GM12878 (cell line): ENCODE results near the gene NEAT1. TPM values are rescaled to one million over a fixed set of nuclear protein-coding genes. Genes with fewer than 3 reads are reported as not detected.

ENCODE experiments used
- ATAC-seq: fragments of 200-7000 bp; cut with Tn5 transposase; 3 replicates; pipeline ENCODE4 v1.9.1; 2020; ENCODE audit warnings: mild to moderate bottlenecking, moderate library complexity
- BruUV-seq: library from RNA; stranded (reverse); fragments of 400-500 nt; replicated peaks from 2 replicates; lab custom pipeline; 2021; lab: Mats Ljungman, UMichigan
- CTCF ChIA-PET: fragments of 300-600 bp; sonication (Branson Sonifier 250); formaldehyde crosslinking; extraction: SDS; loops from one replicate; lab custom pipeline; 2021; ENCODE audit warnings: inconsistent platforms; lab: Yijun Ruan, JAX
- POLR2A ChIA-PET: fragments of 350-600 bp; formaldehyde crosslinking; extraction: SDS; loops from one replicate; lab custom pipeline; 2021; ENCODE audit warnings: inconsistent platforms; lab: Charles Lee
- RAD21 ChIA-PET: fragments of 300-600 bp; sonication (Branson Sonifier 250); formaldehyde crosslinking; loops from one replicate; lab custom pipeline; 2023; ENCODE audit warnings: antibody characterized with exemption; ENCODE audit not compliant: unreplicated experiment; lab: Charles Lee
- SMC1A ChIA-PET: fragments of 300-600 bp; sonication (Branson Sonifier 250); formaldehyde crosslinking; loops from one replicate; lab custom pipeline; 2023; ENCODE audit not compliant: unreplicated experiment, uncharacterized antibody; lab: Charles Lee
- DNase-seq: peaks from one replicate; pipeline ENCODE4 v3.0.0-alpha.2; 2011; ENCODE audit warnings: low read depth, low spot score
- FAIRE-seq: peaks from 3 replicates; lab custom pipeline; 2011; peaks lifted over from hg19 to GRCh38; lab: Jason Lieb, UNC
- H2AFZ ChIP-seq: 2 replicates; pipeline ENCODE4 v1.6.0; 2011; ENCODE audit warnings: low read depth, low read length, control low read depth; ENCODE audit not compliant: control insufficient read depth
- H3K27ac ChIP-seq: 2 replicates; pipeline ENCODE4 v1.5.1; 2011; ENCODE audit warnings: control low read depth; ENCODE audit not compliant: control insufficient read depth, insufficient read depth
- H3K27me3 ChIP-seq, 2 experiments: replicated peaks in 1 of 2; 2 replicates each; pipeline versions ENCODE4 v1.6.0 to v1.6.1; 2011; ENCODE audit warnings: low read length in 1 of 2; ENCODE audit not compliant: control insufficient read depth in 2 of 2, insufficient read depth in 2 of 2
- H3K36me3 ChIP-seq, 2 experiments: 2 replicates each; pipeline ENCODE4 v1.5.1; 2011; ENCODE audit warnings: low read length in 1 of 2; ENCODE audit not compliant: control insufficient read depth in 2 of 2, insufficient read depth in 2 of 2
- H3K4me1 ChIP-seq: 2 replicates; pipeline ENCODE4 v1.6.1; 2011; ENCODE audit warnings: mild to moderate bottlenecking, low read length, moderate library complexity, mixed read lengths; ENCODE audit not compliant: control insufficient read depth, insufficient read depth
- H3K4me2 ChIP-seq: 2 replicates; pipeline ENCODE4 v1.6.0; 2011; ENCODE audit warnings: control low read depth; ENCODE audit not compliant: control insufficient read depth, insufficient read depth
- H3K4me3 ChIP-seq: fragments of 200-600 bp; sonication (generic); 2 replicates; pipeline ENCODE4 v1.5.1; 2016
- H3K79me2 ChIP-seq: 2 replicates; pipeline ENCODE4 v1.6.0; 2011; ENCODE audit warnings: low read length; ENCODE audit not compliant: control insufficient read depth, insufficient read depth
- H3K9ac ChIP-seq: 2 replicates; pipeline ENCODE4 v1.8.0; 2011; ENCODE audit warnings: low read length, control low read depth, mixed read lengths; ENCODE audit not compliant: control insufficient read depth, insufficient read depth
- H3K9me3 ChIP-seq: replicated peaks from 3 replicates; pipeline ENCODE4 v1.5.1; 2011; ENCODE audit warnings: mild to moderate bottlenecking, low read length; ENCODE audit not compliant: control insufficient read depth, insufficient read depth
- H4K20me1 ChIP-seq: 2 replicates; pipeline ENCODE4 v1.6.0; 2011; ENCODE audit not compliant: control insufficient read depth, insufficient read depth
- CBFB ChIP-seq: IDR thresholded peaks from 2 replicates; pipeline ENCODE4 v1.6.1; 2016; ENCODE audit warnings: antibody characterized with exemption, low read depth
- CEBPB ChIP-seq, 2 experiments: fragments of 150-350 bp in 1 of 2; IDR thresholded peaks; 2 replicates each; pipeline ENCODE4 v1.6.1; 2012 to 2014; ENCODE audit warnings: low read depth in 2 of 2, low read length in 2 of 2, borderline replicate concordance in 1 of 2, inconsistent platforms in 1 of 2
- DPF2 ChIP-seq: fragments of 450-650 bp; IDR thresholded peaks from 2 replicates; pipeline ENCODE4 v1.6.1; 2017; ENCODE audit warnings: mild to moderate bottlenecking
- EED ChIP-seq: sonication (generic); IDR thresholded peaks from 2 replicates; pipeline ENCODE4 v1.6.1; 2016; ENCODE audit warnings: antibody characterized with exemption, low read depth
- GATAD2B ChIP-seq: fragments of 450-650 bp; conservative IDR thresholded peaks from 2 replicates; pipeline ENCODE4 v1.6.1; 2017; ENCODE audit warnings: low read depth, mild to moderate bottlenecking, moderate library complexity
- HDAC2 ChIP-seq: fragments of 200-600 bp; sonication (generic); IDR thresholded peaks from 2 replicates; pipeline ENCODE4 v1.6.1; 2017
- IRF4 ChIP-seq: IDR thresholded peaks from 2 replicates; pipeline ENCODE4 v1.6.1; 2011; ENCODE audit warnings: low read depth, low read length
- KDM1A ChIP-seq: fragments of 200-600 bp; sonication (generic); IDR thresholded peaks from 2 replicates; pipeline ENCODE4 v1.6.1; 2016; ENCODE audit warnings: borderline replicate concordance
- MTA3 ChIP-seq: IDR thresholded peaks from 2 replicates; pipeline ENCODE4 v1.6.1; 2012; ENCODE audit warnings: low read length, inconsistent platforms, borderline replicate concordance
- NFIC ChIP-seq: IDR thresholded peaks from 2 replicates; pipeline ENCODE4 v1.6.1; 2012; ENCODE audit warnings: low read depth, mild to moderate bottlenecking, inconsistent platforms, low read length, moderate library complexity
- NFYA ChIP-seq: IDR thresholded peaks from 2 replicates; pipeline ENCODE4 v1.6.1; 2011; ENCODE audit warnings: low read depth, mild to moderate bottlenecking, low read length, improper control_type of control experiment, borderline replicate concordance
- SREBF1 ChIP-seq: IDR thresholded peaks from 2 replicates; pipeline ENCODE4 v1.6.1; 2012; ENCODE audit warnings: mild to moderate bottlenecking, low read length
- SUZ12 ChIP-seq: fragments of 200-600 bp; sonication (generic); IDR thresholded peaks from one replicate; pipeline ENCODE4 v1.6.1; 2018; ENCODE audit warnings: antibody characterized with exemption, mild to moderate bottlenecking; ENCODE audit not compliant: unreplicated experiment
- WGBS: methylation state at CpG from one replicate; pipeline ENCODE4 v1.1.6; 2016; ENCODE audit warnings: low lambda C conversion rate; ENCODE audit not compliant: insufficient replicate concordance, insufficient coverage; ENCODE audit errors: missing lambda C conversion rate; 5-methylcytosine and 5-hydroxymethylcytosine counted together
- in situ Hi-C: fragments of 300-500 bp; cut with MboI; formaldehyde crosslinking; loops from 9 replicates; pipeline ENCODE4 v1.14.3; 2018; ENCODE audit warnings: mixed read lengths
- intact Hi-C: fragments of 100-400 bp; cut with micrococcal nuclease; formaldehyde crosslinking; loops from one replicate; pipeline ENCODE4 v1.14.2; 2022; ENCODE audit not compliant: unreplicated experiment
- polyA plus RNA-seq, 11 experiments: library from polyadenylated mRNA; depleted of rRNA in 4 of 11; unstranded in 6 of 11; stranded (reverse) in 5 of 11; fragments of >200 nt; fragmentation: Nextera tagmentation in 4 of 11; fragmentation: Illumina TruSeq in 1 of 11; extraction: Ambion mirVana in 4 of 11; extraction: Trizol in 1 of 11; gene quantifications; 1 replicate in 1 of 11; 2 replicates in 10 of 11; pipeline versions ENCODE4 v1.2.1 to v1.2.3, GENCODE V29; 2011 to 2016; ENCODE audit warnings: inconsistent platforms in 2 of 11, missing spikeins in 2 of 11, low read depth in 1 of 11
- total RNA-seq, 4 experiments: library from RNA; depleted of rRNA in 3 of 4; stranded (reverse); fragments of >200 nt in 3 of 4; fragmentation: Illumina TruSeq in 1 of 4; extraction: Trizol in 1 of 4; gene quantifications; 2 replicates each; pipeline versions ENCODE4 v1.2.1 to v1.2.3, GENCODE V29; 2013 to 2021
- TF ChIP-seq, protein P1 (sequence below): fragments of 450-650 bp; IDR thresholded peaks from 2 replicates; pipeline ENCODE4 v1.6.1; 2014; ENCODE audit warnings: mild to moderate bottlenecking
- TF ChIP-seq, protein P2 (sequence below): fragments of 450-650 bp; IDR thresholded peaks from 2 replicates; pipeline ENCODE4 v1.6.1; 2017; ENCODE audit warnings: low read depth, mild to moderate bottlenecking, moderate library complexity
- TF ChIP-seq, protein P3 (sequence below): IDR thresholded peaks from 2 replicates; pipeline ENCODE4 v1.6.1; 2011; ENCODE audit warnings: borderline replicate concordance, low read depth, mild to moderate bottlenecking, moderate library complexity, mixed read lengths, low read length; ENCODE audit not compliant: insufficient read depth; ENCODE audit errors: extremely low read length

The NEAT1 gene
- total and polyA plus RNA-seq, 10 of the 15 experiments (the other 5 are each of a cell fraction or from before 2014, with no cell fraction given): 13.6 to 328 (median 69.4) TPM

DNA sequence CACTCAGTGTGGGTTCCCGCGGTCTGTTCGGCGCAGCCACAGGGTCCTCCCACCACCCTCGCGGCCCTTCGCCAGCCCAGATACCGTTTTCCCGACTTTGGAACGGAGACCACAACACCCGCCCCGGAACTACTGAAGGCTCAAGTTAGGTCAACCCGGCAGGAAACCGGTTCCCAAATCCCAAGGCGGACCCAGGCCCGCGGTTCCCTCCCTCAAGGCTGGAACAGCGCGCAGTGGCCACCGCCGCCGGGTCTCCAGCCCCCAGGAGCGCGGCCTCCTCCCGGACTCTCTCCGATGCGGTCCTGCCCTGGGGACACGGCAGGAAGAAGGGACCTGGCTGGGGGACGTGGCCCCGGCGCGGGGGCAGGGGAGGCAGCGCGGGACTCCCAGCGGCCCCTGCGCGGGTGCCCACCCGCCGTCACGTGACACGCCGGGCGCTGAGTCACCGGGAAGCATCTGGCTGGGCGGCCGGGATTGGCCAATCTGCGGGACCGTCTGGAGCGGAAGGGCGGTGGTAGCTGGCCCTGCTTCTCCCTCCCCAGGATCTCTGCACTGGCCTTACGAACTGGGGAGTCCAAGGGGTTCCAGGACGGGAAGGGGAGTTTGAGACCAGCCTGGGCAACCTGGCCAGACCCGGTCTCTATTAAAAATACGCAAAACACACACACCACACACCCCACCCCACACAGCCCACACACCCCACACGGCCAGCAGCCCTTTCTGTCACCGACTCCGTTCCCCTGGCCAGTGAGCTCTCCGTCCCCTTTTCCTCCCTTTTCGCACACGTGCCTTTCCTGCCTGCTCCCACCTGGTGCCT, 54.8 kb downstream of the NEAT1 start:
- peak; percentile 88 for ATAC-seq
- peak overlapping the region; percentile 100 for H3K4me2 ChIP-seq
- no peaks in the 10 kb centered on the region for H3K9me3 ChIP-seq
- H3K79me2 ChIP-seq: peaks cover 32% of the 10 kb centered on the region
- WGBS: under 1% methylated on average over 55 of the region's 60 CpGs
- POLR2A ChIA-PET: interaction anchor here (0.8 to 8.0 kb wide), 16 partner anchors 12 to 144 kb away, joined by 3 to 429 read pairs (median 6); partner anchors contain the start of genes DPF2, MALAT1 and NEAT1
- RAD21 ChIA-PET: interaction anchor here (0.9 to 6.4 kb wide), 15 partner anchors 8 to 186 kb away, joined by 3 to 208 read pairs (median 5); partner anchors contain the start of gene MALAT1
- peak overlapping the region; percentile 79 for H3K4me3 ChIP-seq
- CTCF ChIA-PET: interaction anchor here (0.6 to 14.2 kb wide), 12 partner anchors 8 to 147 kb away, joined by 3 to 728 read pairs (median 4); partner anchors contain the start of gene MALAT1
- H3K36me3 ChIP-seq: no peaks in the 10 kb centered on the region
- H3K4me1 ChIP-seq: peaks cover 26% of the 10 kb centered on the region
- H3K27ac ChIP-seq: peak overlapping the region; percentile 100
- H2AFZ ChIP-seq: peak overlapping the region; percentile 54
- in situ Hi-C loops: no loop called here
- no peaks in the 10 kb centered on the region for H4K20me1 ChIP-seq
- intact Hi-C loops: loop anchor here (2.0 kb wide), 1 partner anchor 19 kb away; no protein-coding TSS in a partner anchor
- BruUV-seq: TSS peak; percentile 94
- peak; percentile 65 for FAIRE-seq
- SMC1A ChIA-PET: interaction anchor here (0.8 to 13.3 kb wide), 8 partner anchors 8 to 63 kb away, joined by 3 to 481 read pairs (median 6); partner anchors contain the start of gene MALAT1
- H3K9ac ChIP-seq: peak overlapping the region; percentile 100
- DNase-seq: no peak
- no peaks in the 10 kb centered on the region for H3K27me3 ChIP-seq
- TF ChIP-seq NFYA: no peak
- TF ChIP-seq MTA3: 0 out of 2 replicates have a peak, but pooled peaks have one; percentile 59
- TF ChIP-seq CBFB: no peak; the same call in 1 of the 2 replicates
- peak; percentile 67; the same call in 1 of the 2 replicates for TF ChIP-seq EED
- no peak for TF ChIP-seq KDM1A
- peak; percentile 93 for TF ChIP-seq GATAD2B
- no peak for TF ChIP-seq SUZ12
- TF ChIP-seq, protein P1, sequence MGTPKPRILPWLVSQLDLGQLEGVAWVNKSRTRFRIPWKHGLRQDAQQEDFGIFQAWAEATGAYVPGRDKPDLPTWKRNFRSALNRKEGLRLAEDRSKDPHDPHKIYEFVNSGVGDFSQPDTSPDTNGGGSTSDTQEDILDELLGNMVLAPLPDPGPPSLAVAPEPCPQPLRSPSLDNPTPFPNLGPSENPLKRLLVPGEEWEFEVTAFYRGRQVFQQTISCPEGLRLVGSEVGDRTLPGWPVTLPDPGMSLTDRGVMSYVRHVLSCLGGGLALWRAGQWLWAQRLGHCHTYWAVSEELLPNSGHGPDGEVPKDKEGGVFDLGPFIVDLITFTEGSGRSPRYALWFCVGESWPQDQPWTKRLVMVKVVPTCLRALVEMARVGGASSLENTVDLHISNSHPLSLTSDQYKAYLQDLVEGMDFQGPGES: no peak
- TF ChIP-seq IRF4: no peak
- TF ChIP-seq HDAC2: no peak
- TF ChIP-seq SREBF1: no peak
- TF ChIP-seq CEBPB (IDR thresholded peaks at IDR 0.05; ENCODE audit: borderline replicate concordance in 1 of 2, low read depth in 2 of 2, low read length in 2 of 2): no peak
- TF ChIP-seq, protein P2, sequence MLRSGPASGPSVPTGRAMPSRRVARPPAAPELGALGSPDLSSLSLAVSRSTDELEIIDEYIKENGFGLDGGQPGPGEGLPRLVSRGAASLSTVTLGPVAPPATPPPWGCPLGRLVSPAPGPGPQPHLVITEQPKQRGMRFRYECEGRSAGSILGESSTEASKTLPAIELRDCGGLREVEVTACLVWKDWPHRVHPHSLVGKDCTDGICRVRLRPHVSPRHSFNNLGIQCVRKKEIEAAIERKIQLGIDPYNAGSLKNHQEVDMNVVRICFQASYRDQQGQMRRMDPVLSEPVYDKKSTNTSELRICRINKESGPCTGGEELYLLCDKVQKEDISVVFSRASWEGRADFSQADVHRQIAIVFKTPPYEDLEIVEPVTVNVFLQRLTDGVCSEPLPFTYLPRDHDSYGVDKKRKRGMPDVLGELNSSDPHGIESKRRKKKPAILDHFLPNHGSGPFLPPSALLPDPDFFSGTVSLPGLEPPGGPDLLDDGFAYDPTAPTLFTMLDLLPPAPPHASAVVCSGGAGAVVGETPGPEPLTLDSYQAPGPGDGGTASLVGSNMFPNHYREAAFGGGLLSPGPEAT: peak; percentile 78; the same call in 1 of the 2 replicates
- TF ChIP-seq, protein P3, sequence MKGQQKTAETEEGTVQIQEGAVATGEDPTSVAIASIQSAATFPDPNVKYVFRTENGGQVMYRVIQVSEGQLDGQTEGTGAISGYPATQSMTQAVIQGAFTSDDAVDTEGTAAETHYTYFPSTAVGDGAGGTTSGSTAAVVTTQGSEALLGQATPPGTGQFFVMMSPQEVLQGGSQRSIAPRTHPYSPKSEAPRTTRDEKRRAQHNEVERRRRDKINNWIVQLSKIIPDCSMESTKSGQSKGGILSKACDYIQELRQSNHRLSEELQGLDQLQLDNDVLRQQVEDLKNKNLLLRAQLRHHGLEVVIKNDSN: peak; percentile 99
- no peak for TF ChIP-seq NFIC
- peak; percentile 72 for TF ChIP-seq DPF2
